Suppressor macrophage (primary cell): ENCODE measurements around the gene SF3A1.
"Not testable (repeated sequence)": the region's sequence is repeated elsewhere in the genome, so short reads cannot be mapped to it uniquely, and the experiment has no call there.

Experiments used
- DNase-seq, 4 experiments: peaks; one replicate each; pipeline ENCODE4 v3.0.0-alpha.2; 2020 to 2022

The SF3A1 gene

DNA sequence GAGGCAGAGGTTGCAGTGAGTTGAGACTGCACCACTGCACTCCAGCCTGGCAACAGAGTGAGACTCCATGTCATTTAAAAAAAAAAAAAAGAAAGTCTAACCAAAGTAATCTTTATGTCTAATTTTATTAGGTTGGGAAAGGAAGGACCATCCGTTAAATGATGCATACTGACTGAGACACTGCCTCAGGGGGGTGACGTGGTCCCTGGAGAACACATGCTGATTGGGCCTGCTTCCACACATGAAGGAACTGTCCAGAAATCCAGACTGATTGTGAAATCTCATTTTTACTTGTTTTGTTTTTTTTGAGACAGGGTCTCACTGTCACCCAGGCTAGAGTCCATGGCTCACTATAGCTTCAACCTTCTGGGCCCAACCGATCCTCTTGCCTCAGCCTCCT is 5.5 kb downstream of the SF3A1 start:
- no peak for DNase-seq

DNA sequence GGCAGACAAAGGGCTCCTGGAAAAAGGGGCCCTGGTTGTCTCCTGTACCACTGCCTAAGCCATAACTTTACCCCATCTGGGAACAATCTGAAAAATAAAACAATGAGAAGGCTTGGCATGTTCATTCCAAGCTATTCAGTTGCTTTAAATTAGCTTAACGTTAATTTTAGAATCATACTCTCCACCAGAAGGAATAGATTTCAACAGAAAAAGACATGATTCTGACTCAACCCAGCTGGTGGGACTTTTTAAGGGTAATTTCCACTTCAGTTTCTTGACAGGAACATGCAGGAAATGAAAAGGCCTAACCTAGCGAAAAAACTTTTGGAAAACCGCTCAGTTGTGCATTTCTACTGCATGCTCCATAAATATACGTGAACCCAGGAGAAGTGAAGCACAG is 7.9 kb downstream of the SF3A1 start:
- peak in 2 of 4 experiments; percentile 28 to 34 for DNase-seq

DNA sequence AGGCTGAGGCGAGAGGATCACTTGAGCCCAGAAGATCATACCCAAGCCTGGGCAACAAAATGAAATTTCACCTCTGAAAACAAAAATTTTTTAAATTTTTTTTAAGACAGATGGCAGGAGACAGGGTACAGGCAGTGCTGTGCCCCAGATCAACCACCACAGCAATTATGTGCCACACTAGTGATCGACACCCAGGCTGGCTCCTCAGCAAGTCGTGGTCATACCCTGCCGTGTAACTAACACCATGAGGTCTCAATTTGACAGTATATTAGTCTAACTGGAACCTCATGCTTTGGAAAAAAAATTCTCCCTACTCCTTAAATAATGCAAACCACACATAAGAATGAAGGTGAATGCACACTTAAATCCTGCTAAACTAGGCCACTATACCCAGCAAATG is 8.3 kb downstream of the SF3A1 start:
- no peak for DNase-seq

DNA sequence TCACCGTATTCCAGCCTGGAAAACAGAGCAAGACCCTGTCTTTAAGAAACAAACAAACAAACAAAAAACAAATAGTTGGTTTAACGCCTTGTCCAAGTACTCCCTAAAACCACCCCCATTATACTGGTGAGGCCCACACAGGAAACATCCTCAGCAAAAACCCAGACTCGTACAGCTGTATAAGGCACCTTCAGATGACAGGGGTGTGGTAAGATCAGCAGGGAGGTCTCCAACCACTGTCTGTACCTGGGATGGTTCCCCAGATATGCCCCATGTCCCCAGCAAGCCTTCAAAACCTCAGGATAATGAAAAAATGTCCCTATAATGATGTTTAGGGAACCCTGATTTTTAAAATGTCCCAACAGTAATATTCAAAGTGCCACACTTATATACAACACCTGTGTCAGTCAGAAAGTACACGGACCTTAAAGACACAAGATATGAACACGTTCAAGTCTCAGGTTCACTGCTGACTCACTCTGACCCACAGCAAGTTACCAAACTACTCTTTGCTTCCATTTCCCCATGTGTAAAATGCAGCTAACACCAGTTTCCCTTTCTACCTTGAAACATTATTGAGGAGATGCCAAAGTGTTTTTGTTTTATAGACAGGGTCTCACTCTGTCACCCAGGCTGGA is 9.3 kb downstream of the SF3A1 start:
- no peak for DNase-seq

DNA sequence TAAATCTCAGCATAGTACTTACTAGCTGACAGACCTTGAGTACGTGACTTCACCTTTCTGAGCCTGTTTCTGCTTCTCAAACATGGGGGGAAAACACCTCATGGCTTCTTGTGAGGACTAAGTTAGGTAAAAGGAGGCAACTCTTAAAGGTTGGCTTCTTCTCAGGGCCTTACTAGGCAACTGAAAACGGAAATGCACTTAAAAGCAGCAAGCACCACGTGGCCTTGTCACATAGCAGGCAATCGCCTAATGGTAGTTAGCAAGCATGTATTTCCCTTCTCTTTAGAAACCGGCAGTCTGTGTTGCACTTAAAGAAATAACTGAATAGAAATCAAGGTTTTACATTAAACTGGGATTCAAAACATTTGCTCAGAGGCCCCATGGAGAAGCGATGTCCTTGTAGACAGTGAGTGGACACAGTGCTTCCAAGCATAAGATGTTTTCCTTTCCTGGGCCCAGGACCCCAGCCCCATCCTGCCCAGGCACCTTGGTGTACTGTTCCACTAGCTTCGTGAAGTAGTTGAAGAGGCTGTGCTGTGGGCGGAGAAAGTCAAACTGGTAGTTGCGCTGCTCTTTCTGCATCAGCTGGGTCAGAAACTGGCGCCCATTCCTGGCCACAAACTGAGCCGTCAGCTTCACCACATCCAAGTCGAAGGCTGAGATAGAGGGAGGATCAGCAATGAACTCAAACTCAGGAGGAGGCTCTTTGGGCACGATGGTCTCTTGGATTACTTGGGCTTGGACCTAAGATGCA is 12.1 kb downstream of the SF3A1 start:
- no peak for DNase-seq

DNA sequence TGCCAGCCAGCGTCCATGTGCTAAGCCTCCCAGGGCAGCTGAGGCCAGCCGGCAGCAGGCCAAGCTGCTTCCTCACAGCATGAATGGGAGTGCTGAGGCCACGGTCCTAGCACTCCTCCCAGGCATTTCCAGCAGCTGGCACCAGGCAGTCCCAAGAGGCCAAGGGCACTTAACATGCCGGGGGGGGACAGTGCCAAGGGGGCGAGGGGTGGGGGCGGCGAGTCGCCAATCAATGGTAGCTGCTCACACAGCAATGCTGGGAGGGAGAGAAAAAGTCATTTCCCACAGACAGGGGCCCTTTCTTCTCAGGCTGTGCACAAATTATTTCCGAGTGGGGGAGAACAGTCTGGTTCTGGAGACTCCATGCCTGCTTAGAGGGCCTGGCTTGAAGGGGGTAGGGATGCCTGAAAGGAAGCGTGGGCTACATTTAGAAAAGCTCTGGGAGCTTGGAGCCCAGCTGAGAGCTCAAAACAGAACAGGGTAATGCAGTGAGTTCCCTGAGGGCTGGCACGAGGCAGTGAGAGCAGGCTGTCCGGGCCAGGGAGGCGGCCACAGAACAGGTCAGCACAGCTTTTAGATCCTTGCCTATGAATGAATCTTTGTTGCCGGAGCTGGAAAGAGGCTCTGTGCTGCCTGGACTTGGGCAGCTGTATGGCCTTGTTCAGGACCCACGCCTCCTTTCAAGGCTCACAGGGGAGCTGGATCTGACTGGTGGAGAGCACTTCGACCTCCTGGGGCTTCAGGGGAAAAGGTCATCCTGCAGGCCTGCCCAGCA is 15.6 kb downstream of the SF3A1 start:
- no peak for DNase-seq

DNA sequence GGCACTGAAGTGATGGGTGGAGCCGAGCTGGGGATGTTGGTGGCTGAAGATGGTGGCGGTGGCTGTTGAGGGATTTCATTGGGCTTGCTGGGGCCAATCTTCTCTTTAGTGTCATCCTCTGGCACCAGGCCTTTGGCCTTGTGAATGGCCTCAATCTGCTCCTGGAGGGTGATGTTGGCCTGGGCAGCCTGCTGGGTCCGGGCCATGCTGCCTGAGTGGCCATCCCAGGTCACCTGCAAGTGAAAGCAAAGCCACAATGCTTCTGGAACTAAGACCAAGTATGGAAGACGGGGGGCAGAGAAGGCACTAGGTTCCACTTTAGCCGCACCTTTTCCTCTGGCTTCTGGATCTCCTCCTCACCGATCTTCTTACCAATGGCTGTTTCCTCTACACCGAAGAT is 17.9 kb downstream of the SF3A1 start:
- no peak for DNase-seq

DNA sequence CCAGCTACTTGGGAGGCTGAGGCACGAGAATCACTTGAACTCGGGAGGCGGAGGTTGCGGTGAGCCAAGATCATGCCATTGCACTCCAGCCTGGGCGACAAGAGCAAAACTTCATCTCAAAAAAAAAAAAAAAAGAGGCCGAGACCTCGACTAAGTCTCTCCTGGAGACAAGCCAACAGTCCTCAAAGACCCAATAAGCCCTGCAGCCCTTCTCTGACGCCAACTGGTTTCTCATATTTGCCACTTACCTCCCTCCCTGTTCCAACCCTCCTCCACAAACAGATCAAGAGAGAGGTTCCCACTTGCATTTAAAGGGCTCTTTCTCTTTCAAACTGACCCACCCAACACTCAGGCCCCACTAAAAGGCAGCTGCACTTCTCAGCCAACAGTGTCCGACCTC is 18.4 kb downstream of the SF3A1 start:
- not testable (repeated sequence) for DNase-seq

DNA sequence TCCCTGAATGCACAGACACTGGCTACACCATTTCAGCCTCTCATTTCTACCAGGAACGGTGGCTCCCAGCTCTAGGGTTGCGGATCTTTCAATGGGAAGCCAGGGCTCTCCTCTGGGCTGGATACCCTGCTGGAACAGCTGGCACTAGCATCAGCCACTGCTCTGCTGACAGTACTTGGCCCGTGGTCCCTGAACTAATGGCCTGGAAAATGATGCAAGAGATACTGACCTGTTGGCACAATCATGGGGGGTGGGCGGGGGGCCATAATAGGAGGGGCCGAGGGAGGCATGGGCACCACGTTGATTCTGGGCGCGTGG is 19.3 kb downstream of the SF3A1 start:
- no peak for DNase-seq

DNA sequence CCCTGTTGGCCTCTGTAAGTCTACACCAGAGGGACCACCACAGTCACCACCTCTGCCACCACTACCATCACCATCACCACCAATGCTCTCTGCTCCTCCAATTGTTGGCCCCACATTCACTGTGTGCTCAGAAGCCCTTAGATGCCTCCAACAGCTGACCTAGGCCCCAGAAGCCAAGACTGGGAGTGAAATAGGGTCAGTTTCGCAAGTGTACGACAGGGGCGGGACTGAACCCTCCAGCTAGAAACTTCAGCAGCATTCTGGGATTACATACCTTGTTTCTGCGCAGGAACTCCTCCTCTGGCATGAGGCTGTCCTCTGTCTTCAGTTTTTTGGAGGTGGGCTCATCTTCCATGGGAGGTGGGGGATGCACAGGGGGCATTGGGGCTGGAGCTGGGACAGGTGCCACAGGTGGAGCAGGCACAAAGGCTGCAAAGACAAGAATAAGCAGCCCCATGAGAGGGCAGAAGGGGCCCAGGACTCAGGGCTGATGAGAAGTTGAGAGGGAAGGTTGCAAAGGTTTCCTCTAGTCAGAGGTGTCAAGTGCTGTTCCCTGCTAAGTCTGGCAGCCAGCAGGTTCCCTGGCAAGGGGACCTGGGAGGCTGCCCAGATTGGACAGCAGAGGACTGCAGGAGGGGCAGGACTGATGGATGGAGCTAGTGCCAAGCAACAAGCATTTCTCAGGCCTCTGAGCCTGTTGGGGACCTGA is 19.8 kb downstream of the SF3A1 start:
- DNase-seq: no peak

DNA sequence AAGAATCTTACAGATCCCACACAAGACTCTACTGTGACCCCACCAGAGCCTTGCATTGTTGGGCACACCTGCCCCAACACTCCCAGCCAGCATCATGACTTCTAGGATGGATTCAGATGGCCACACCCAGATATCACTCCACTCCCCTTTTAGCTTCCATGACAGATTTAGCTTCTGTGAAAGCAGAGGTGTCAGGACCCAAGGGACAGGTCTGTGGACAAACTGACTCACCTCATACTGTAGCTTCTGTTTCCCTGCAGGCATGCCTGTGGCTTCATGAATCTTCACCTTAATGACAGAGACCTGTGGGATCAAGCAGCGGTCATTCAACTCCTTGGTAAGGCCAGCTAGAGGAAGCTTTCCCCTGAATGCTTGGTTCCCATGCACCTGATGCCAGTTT is 21.5 kb downstream of the SF3A1 start:
- DNase-seq: no peak

DNA sequence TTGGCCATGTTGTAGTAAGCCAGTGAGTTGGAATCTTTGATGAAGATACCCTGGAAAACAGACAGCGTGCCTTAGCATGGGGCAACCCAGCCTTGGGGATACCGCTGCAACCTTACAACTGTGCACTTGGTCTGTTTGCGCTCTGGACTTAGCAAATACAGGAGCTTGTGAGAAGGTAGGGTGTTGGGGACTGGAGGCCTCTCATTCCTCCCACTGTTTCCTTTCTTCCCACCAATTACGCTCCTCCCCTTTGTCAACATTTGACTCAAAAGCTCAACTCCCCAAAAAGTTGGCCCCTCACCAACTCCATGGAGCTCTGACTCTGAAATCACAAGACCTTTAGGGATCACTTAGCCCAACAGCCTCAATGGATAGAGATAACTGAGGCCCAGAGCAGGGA is 22.0 kb downstream of the SF3A1 start:
- no peak for DNase-seq

DNA sequence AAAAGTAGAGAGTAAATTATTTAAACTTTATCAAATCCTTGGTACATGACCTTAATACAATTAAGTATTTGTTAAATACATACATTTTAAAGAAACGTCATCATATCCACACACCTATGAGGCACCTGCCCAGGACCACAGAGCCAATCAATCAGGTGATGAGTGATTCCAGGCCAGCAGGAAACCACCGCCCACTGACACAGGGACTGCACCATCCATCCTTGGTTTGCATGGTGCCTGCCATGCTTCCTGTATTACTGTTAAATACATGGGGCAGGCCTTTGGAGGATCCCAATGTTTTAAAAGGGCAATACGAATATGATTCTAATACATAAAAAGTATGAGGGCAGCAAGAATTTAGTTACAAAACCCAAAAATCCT is 23.0 kb downstream of the SF3A1 start:
- no peak for DNase-seq

DNA sequence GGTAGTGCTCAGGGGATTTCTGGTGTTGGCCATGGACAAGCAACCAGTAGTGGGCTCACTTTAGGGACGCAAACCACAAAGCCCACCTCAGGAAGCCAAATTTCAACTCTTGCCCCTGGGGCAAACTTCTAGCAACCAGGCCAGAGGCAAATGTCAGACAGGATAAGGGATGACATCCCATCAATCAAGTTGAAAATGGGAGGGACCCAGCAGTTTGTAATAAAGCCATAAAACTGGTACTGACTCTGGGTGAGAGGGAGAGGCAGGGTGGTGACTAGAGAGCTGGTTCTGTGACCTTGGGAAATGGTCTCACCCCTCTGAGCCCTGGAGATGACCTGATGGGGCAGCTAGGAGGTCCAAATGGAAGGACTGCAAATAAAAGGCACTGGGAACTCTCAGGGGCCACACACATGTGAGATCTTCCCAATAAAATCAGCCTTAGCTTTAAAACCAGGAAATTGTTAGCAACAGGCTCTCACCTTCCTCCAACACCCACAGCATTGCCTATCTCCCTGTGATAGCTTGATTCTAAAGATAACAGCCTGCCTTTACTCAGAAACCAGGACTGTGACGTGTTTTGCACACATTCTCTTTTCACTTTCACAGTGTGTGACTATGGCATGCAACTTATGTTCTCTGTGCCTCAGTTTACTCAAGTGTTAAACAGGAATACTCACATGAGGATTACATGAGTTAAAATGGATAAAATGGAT is 23.5 kb downstream of the SF3A1 start:
- DNase-seq: no peak

DNA sequence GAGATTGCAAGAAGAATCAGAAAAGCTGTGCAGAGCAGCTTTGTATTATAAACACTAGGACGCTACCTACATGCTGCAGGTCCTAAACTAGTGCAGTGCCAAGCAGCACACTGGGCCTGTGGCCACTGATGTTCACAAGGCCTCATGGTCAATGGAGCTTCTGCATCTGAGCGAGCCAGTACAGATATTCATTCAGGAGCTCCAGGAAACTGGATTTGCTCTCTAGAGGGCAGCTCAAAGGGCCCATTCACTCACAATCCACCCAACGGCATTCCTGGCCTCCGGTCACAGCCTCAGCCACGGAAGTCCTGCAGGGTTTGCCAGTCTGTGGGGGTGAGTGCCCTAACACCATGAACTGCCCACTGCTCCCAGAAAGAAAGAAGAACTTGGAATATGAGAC is 24.1 kb downstream of the SF3A1 start:
- DNase-seq: no peak

DNA sequence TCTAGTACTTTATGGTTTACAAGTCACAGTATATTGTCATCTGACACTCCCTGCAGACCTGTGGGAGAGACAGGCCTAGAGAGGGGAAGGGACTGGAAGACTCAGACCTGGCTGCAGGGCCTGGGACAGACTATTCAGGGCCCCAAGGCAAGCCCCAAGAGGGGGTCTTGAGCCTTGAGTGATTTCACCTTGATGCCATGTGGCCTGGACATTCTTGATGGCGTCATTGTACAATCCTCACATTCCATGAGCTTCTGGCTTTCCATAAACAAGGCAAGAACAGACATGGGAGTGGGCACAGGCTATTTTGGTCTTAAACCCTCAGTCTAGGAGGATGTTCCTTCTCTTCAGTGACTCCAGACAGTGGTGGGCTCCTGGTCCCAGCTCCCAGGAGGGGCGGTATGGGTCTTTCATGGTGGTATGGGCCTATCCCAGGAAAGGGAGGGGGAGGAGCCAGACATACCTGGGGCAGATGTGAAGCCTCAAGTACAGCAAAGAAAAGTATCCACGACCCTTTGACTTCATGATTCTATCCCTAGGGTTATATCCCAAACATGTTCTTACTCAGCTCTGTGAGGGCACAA is 28.1 kb downstream of the SF3A1 start:
- no peak for DNase-seq

DNA sequence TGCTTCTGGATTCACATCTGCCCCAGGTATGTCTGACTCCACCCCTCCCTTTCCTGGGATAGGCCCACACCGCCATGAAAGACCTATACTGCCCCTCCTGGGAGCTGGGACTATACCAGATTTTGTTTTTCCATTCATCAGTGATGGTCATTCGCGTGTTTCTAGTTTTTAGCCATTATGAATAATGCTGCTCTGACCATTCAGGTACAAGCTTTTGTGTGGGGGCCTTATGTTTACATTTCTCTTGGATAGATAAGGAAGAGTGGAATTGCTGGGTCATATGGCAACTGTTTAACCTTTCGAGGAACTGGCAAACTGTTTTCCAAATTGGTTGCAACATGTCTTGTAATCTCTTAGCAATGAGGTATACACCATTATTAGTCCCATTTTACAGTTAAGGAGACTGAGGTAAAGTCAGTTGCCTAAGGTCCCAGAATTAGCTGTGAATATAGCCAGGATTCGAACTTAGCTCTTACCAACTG is 28.8 kb downstream of the SF3A1 start:
- no peak for DNase-seq

DNA sequence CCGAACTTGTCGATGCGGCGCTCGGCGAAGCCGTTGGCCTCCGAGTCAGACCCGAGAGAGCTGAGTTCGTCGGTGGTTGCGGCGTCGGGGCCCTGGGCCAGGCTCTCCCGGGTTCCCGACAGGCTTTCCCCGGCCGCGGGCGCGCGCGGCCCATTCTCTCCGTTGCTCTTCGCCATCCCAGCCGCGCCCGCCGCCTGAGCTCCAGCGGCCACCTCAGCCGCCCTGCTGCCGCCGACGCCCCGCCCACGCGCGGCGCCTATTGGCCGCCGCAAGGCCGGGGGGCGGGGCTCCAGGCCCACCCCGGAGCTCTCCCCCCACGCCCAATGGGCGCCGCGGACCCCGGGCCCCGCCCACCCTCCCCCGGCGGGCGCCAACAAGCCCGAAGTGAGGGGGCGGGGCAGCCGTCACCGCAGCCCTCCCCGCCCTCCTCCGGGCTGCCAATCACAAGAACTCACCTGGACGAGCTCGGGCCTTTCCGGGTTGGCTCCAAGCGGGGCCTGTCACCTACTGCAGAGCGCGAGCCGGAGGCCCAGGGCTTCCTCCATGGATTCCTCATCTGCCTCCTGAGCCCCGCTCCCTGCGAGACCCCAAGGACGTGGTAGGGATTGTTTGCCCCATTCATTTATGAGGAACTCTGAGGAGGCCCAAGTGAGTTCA is 29.9 kb downstream of the SF3A1 start, which contains the start of gene TBC1D10A:
TSS of gene TBC1D10A (minus strand) at position 236 of the 657 bp plus-strand sequence. CDS start at position 176, 60 bp downstream.
- DNase-seq: peak; percentile 85 to 97 (median 91)

DNA sequence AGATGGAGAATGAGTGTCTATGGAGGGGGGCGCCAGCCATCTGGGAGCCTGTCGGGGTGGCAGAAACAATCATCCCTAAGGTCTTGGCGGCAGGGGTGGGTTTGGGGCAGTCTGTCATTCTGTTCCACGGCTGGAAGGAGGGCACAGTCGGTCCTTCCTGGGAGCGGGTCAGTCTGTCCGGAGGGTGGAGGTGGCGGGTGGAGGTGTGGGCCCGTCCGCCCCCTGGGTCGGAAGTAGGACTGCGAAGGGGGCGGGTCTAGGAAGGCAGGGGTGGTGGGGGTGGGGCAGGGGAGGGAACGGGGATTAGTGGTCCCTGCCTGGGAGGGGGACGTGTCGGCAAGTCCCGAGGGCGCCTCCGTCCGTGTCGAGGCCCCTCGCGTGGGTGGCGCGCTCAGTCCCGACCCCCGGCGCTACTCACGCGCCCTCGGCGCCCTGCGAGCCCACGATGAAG is 30.4 kb downstream of the SF3A1 start:
- DNase-seq: peak in 2 of 4 experiments; percentile 27 to 36

DNA sequence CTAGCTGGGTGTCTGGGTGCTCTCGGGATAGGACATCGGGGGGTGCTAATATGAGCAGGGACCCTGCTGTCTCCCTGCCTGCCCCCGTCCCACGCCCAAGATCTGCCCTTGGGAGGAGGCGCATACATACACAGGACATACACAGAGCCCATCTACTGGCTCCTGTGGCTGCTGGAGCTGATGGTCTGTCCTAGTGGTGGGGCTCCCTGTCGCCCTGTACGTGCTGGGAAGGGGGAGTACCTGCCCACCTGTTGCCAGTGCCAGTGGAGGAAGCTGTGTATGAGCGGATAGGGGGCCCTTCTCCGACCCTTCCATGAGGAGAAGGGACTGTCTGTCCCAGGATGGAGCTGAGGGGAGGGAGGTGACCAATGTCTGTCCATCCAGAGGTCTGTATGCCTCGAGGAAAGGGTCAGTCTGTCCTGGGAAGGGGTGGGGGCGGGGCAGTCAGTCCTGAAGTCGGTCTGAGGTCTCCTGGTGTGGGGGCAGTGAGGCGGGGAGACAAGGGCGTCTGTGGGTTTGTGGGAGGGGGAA is 30.9 kb downstream of the SF3A1 start:
- no peak for DNase-seq
